ENCODE measurements around the gene ENTR1.

DNA sequence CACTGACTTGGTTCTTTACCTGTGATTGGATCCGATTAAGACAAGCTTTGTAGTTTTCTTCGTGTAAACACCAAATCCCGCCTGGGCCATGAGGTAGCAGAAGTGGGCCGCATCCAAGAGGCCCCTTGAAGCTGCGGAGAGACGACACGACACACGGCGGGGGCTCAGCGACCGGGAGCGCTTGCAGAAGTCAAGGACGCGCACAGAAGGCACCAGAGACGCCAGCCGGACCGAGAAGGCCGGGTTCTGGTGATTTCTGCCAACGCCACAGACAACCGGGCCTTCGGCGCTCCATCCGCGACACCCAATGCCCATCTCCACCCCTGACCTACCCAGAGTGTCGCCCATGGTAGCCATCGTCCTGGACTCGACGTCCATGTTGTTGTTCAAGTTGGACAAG lies 49.0 kb upstream of the ENTR1 start:
- TF ChIP-seq, protein P1, sequence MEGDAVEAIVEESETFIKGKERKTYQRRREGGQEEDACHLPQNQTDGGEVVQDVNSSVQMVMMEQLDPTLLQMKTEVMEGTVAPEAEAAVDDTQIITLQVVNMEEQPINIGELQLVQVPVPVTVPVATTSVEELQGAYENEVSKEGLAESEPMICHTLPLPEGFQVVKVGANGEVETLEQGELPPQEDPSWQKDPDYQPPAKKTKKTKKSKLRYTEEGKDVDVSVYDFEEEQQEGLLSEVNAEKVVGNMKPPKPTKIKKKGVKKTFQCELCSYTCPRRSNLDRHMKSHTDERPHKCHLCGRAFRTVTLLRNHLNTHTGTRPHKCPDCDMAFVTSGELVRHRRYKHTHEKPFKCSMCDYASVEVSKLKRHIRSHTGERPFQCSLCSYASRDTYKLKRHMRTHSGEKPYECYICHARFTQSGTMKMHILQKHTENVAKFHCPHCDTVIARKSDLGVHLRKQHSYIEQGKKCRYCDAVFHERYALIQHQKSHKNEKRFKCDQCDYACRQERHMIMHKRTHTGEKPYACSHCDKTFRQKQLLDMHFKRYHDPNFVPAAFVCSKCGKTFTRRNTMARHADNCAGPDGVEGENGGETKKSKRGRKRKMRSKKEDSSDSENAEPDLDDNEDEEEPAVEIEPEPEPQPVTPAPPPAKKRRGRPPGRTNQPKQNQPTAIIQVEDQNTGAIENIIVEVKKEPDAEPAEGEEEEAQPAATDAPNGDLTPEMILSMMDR (conservative IDR thresholded peaks at IDR 0.05 in 1 of 2, IDR thresholded peaks at IDR 0.05 in 1 of 2; ENCODE audit: extremely low read depth in 1 of 2, insufficient read depth in 1 of 2, low read depth in 1 of 2, low read length in 2 of 2): no peak
- no peak for TF ChIP-seq EZH2 (IDR thresholded peaks at IDR 0.05; ENCODE audit: borderline replicate concordance, low read length)

All from mammary epithelial cell (primary cell).